ENCODE results near the gene ELANE.

The ELANE gene

GRCh38 chr19:900043-900301 lies 47.9 kb downstream of the ELANE start:
- DNase-seq, result no peak

GRCh38 chr19:900302-901111 lies 48.4 kb downstream of the ELANE start:
- DNase-seq, result peak; percentile 36

DNA sequence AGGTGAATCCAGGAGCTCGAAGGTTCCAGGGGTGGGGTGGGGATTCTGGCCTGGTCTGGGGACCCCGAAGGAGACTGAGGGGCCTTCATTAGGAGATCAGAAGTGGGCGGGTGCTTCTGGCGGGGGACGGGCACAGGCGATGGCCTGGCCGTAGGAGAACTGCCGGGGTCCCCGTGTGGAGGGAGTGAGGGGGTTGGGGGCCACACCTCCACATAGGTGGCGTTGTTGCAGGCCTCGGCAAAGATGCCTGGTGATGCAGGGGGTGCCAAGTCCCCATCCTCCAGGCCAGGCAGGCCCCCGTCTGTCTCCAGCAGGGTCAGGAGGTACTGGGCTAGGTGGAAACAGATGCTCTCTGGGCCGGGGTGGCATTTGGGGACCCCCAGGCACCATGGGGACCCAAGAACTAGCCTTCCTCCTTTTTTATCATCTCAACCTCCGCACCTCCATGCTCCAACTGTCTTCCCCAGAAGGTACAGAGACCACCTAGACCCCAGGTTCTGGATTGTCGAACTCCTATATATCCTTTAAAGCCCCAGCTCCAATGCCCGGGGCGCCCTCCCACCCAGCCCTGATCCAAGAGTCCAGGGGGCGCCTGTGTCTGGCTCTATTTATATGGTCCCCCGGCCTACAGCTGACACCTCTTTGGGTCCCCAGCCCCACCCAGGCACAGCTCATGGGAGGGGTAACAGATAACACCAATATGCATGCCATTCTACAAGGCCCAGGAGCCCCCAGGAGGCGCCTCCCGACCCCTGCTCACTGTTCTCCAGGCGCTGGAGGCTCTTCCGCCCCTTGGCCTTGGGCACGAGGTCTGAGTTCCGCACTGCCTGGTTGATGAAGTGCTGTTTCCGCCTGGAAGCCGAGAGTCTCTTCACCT lies 49.4 kb downstream of the ELANE start:
- no peak for DNase-seq

DNA sequence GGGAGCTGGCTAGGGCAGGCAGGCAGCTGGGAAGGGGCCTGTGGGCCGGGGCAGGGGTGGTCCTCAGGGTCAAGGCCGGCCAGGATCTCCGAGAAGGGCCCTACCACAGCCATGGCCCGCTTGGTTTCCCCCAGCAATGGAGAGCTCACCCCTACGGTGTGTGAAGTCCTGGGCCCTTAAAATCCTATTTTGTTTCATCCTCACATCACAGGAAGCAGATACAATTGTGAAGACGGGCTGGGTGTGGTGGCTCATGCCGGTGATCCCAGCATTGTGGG lies 49.9 kb downstream of the ELANE start:
- no peak for DNase-seq

DNA sequence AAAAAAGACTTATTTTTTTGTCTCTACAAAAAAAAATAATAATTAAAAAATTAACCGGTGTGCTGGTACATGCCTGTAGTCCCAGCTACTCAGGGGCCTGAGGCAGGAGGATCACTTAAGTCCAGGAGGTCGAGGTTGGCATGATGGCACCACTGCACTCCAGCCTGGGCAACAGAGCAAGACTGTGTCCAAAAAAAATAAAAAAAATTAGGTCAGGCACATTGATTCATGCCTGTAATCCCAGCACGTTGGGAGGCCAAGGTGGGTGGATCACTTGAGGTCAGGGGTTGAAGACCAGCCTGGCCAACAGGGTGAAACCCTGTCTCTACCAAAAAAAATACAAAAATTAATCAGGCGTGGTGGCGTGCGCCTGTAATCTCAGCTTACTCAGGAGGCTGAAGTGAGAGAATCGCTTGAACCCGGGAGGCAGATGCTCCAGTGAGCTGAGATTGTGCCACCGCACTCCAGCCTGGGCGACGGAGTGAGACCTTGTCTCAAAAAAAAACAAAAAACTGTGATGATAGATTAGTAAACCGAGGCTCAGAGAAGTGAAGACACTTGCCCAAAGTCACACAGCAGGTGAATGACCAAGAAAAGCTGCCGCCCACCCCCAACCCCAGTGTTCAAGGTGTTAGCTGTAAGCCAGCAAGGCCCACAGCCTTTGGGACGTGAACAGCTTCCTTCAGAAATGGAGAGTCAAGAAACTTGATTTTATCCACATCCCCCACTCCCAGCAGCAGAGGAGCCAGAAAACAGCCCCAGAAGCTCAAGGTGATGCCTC lies 50.5 kb downstream of the ELANE start:
- DNase-seq, result no peak

DNA sequence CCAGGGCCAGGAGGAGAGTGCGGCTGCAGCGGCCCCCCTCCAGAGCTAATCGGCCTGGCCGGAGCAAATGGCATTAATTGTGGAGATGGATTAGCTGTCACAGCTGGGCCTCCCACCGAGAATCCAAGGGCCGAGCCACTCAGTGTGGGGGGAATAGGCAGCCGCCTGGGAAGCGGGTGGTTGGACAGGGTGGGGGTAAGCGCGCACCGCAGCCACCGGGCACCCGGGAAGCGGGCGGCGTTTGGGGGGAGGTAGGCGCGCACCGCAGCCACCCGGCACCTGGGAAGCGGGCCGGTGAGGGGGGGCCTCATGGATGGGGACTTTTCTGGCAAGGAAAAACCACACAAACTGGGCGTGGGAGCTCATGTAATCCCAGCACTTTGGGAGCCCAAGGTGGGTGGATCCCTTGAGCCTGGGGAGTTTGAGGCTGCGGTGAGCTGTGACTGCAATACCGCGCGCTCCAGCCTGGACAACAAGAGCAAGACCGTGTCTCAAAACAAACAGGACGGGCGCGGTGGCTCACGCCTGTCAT lies 51.2 kb downstream of the ELANE start:
- DNase-seq, result peak; percentile 31

GRCh38 chr19:904545-904944 lies 52.4 kb downstream of the ELANE start:
- no peak for DNase-seq
